GM12878 (cell line): Measurements from ENCODE around the gene ZNF827. TPM values are rescaled to one million over a fixed set of nuclear protein-coding genes. Genes with fewer than 3 reads are reported as not detected.

Experiments
- CBX5 ChIP-seq: sonication (generic); IDR thresholded peaks from 2 replicates; pipeline ENCODE4 v1.6.1; 2016; ENCODE audit warnings: low read depth, moderate library complexity, mild to moderate bottlenecking, inconsistent platforms
- CHD2 ChIP-seq: IDR thresholded peaks from 2 replicates; pipeline ENCODE4 v1.6.1; 2011; ENCODE audit warnings: low read depth, low read length, improper control_type of control experiment, borderline replicate concordance
- CREM ChIP-seq: IDR thresholded peaks from 2 replicates; pipeline ENCODE4 v1.6.1; 2014; ENCODE audit warnings: antibody characterized with exemption, low read depth
- FOXM1 ChIP-seq: IDR thresholded peaks from 2 replicates; pipeline ENCODE4 v1.6.1; 2012; ENCODE audit warnings: low read depth, mild to moderate bottlenecking, inconsistent platforms, low read length, moderate library complexity
- HDGF ChIP-seq: fragments of 450-650 bp; IDR thresholded peaks from 2 replicates; pipeline ENCODE4 v1.6.1; 2016; ENCODE audit warnings: antibody characterized with exemption
- KDM1A ChIP-seq: fragments of 200-600 bp; sonication (generic); IDR thresholded peaks from 2 replicates; pipeline ENCODE4 v1.6.1; 2016; ENCODE audit warnings: borderline replicate concordance
- KLF5 ChIP-seq: fragments of 450-650 bp; IDR thresholded peaks from 2 replicates; pipeline ENCODE4 v1.6.1; 2014; ENCODE audit warnings: mild to moderate bottlenecking; ENCODE audit not compliant: partially characterized antibody
- POLR2A ChIP-seq: IDR thresholded peaks from 2 replicates; pipeline ENCODE4 v1.6.1; 2011; ENCODE audit warnings: low read depth, mild to moderate bottlenecking, low read length
- SMAD1 ChIP-seq: fragments of 450-650 bp; IDR thresholded peaks from 2 replicates; pipeline ENCODE4 v1.6.1; 2018; ENCODE audit warnings: mild to moderate bottlenecking, low read depth; ENCODE audit not compliant: partially characterized antibody
- SMAD5 ChIP-seq: IDR thresholded peaks from 2 replicates; pipeline ENCODE4 v1.6.1; 2016; ENCODE audit warnings: antibody characterized with exemption, low read depth
- WRNIP1 ChIP-seq: IDR thresholded peaks from 2 replicates; pipeline ENCODE4 v1.6.1; 2011; ENCODE audit warnings: low read depth, low read length, improper control_type of control experiment, borderline replicate concordance
- ZNF207 ChIP-seq: fragments of 450-650 bp; IDR thresholded peaks from 2 replicates; pipeline ENCODE4 v1.6.1; 2014; ENCODE audit warnings: antibody characterized with exemption, mild to moderate bottlenecking, borderline replicate concordance
- ZNF274 ChIP-seq: IDR thresholded peaks from one replicate; pipeline ENCODE4 v1.8.0; 2011; ENCODE audit not compliant: insufficient read length, insufficient read depth
- ZZZ3 ChIP-seq: IDR thresholded peaks from 2 replicates; pipeline ENCODE4 v1.6.1; 2011; ENCODE audit warnings: low read depth; ENCODE audit not compliant: control insufficient read depth, insufficient read length
- polyA plus RNA-seq, 11 experiments: library from polyadenylated mRNA; depleted of rRNA in 4 of 11; unstranded in 6 of 11; stranded (reverse) in 5 of 11; fragments of >200 nt; fragmentation: Nextera tagmentation in 4 of 11; fragmentation: Illumina TruSeq in 1 of 11; extraction: Ambion mirVana in 4 of 11; extraction: Trizol in 1 of 11; gene quantifications; 1 replicate in 1 of 11; 2 replicates in 10 of 11; pipeline versions ENCODE4 v1.2.1 to v1.2.3, GENCODE V29; 2011 to 2016; ENCODE audit warnings: inconsistent platforms in 2 of 11, missing spikeins in 2 of 11, low read depth in 1 of 11
- total RNA-seq, 4 experiments: library from RNA; depleted of rRNA in 3 of 4; stranded (reverse); fragments of >200 nt in 3 of 4; fragmentation: Illumina TruSeq in 1 of 4; extraction: Trizol in 1 of 4; gene quantifications; 2 replicates each; pipeline versions ENCODE4 v1.2.1 to v1.2.3, GENCODE V29; 2013 to 2021
- TF ChIP-seq, protein P1 (sequence below): IDR thresholded peaks from 2 replicates; pipeline ENCODE4 v1.6.1; 2012; ENCODE audit warnings: low read length, inconsistent platforms
- TF ChIP-seq, protein P2 (sequence below): fragments of 450-650 bp; IDR thresholded peaks from 2 replicates; pipeline ENCODE4 v1.6.1; 2016; ENCODE audit warnings: mild to moderate bottlenecking, moderate library complexity, borderline replicate concordance
- TF ChIP-seq, protein P3 (sequence below): fragments of 450-650 bp; IDR thresholded peaks from 2 replicates; pipeline ENCODE4 v1.6.1; 2018; ENCODE audit warnings: borderline replicate concordance, mild to moderate bottlenecking; ENCODE audit not compliant: partially characterized antibody
- TF ChIP-seq, protein P4 (sequence below): fragments of 450-650 bp; IDR thresholded peaks from 2 replicates; pipeline ENCODE4 v1.6.1; 2017; ENCODE audit warnings: antibody characterized with exemption, mild to moderate bottlenecking, moderate library complexity

Gene ZNF827
- total and polyA plus RNA-seq, 10 of the 15 experiments (the other 5 are each of a cell fraction or from before 2014, with no cell fraction given): 3.8 to 31.5 (median 13.6) TPM

DNA sequence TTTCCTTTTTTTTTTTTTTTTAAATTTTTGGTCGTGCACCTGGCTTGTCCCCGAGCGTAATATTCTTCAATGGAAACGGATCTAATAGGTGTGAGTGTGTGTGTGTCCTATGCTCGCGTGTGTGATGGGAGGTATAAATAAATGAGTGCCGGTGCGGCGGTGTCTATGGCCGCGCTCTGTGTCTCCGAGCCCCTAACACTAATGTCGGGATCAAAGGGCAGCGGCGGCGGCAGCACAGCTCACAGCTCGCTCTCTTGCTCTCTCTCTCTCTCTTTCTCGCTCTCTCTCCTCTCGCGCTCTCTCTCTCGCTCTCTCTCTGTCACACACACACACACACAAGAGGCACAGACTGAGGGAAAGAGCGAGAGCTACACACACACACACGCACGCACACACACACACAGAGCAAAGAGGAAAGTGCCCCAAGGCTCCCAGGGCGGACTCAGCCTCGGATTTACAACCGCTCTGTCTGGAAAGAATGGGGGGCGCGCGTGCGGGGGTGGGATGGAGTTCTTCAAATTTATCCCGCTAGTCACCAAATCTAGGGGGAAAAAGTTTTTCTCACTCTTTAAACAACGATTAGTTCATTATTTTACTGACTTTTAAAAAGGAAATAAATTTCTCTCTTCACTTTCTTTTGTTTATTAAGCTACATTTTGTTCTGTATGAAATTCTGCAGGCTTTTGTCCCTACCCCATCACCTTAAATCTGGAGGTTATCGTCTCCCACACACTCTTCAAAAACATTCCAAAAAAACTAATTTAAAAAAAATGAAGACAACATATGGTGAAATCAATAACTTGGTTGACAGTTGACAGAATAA, at the start of gene ZNF827 (continued):
- TF ChIP-seq, protein P1, sequence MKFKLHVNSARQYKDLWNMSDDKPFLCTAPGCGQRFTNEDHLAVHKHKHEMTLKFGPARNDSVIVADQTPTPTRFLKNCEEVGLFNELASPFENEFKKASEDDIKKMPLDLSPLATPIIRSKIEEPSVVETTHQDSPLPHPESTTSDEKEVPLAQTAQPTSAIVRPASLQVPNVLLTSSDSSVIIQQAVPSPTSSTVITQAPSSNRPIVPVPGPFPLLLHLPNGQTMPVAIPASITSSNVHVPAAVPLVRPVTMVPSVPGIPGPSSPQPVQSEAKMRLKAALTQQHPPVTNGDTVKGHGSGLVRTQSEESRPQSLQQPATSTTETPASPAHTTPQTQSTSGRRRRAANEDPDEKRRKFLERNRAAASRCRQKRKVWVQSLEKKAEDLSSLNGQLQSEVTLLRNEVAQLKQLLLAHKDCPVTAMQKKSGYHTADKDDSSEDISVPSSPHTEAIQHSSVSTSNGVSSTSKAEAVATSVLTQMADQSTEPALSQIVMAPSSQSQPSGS: peak; percentile 51; the same call in 1 of the 2 replicates
- TF ChIP-seq ZNF274: no peak
- peak; percentile 91 for TF ChIP-seq HDGF
- peak; percentile 25; the same call in 1 of the 2 replicates for TF ChIP-seq FOXM1
- TF ChIP-seq ZNF207: no peak
- no peak for TF ChIP-seq SMAD1
- TF ChIP-seq CHD2: peak; percentile 73
- peak; percentile 93 for TF ChIP-seq ZZZ3
- peak; percentile 53; the same call in 1 of the 2 replicates for TF ChIP-seq SMAD5
- TF ChIP-seq CBX5: no peak
- peak; percentile 69 for TF ChIP-seq POLR2A
- TF ChIP-seq CREM: peak; percentile 82
- TF ChIP-seq KLF5: no peak
- TF ChIP-seq, protein P2, sequence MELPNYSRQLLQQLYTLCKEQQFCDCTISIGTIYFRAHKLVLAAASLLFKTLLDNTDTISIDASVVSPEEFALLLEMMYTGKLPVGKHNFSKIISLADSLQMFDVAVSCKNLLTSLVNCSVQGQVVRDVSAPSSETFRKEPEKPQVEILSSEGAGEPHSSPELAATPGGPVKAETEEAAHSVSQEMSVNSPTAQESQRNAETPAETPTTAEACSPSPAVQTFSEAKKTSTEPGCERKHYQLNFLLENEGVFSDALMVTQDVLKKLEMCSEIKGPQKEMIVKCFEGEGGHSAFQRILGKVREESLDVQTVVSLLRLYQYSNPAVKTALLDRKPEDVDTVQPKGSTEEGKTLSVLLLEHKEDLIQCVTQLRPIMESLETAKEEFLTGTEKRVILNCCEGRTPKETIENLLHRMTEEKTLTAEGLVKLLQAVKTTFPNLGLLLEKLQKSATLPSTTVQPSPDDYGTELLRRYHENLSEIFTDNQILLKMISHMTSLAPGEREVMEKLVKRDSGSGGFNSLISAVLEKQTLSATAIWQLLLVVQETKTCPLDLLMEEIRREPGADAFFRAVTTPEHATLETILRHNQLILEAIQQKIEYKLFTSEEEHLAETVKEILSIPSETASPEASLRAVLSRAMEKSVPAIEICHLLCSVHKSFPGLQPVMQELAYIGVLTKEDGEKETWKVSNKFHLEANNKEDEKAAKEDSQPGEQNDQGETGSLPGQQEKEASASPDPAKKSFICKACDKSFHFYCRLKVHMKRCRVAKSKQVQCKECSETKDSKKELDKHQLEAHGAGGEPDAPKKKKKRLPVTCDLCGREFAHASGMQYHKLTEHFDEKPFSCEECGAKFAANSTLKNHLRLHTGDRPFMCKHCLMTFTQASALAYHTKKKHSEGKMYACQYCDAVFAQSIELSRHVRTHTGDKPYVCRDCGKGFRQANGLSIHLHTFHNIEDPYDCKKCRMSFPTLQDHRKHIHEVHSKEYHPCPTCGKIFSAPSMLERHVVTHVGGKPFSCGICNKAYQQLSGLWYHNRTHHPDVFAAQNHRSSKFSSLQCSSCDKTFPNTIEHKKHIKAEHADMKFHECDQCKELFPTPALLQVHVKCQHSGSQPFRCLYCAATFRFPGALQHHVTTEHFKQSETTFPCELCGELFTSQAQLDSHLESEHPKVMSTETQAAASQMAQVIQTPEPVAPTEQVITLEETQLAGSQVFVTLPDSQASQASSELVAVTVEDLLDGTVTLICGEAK: no peak
- 0 out of 2 replicates have a peak, but pooled peaks have one; percentile 77 for TF ChIP-seq WRNIP1
- TF ChIP-seq, protein P3, sequence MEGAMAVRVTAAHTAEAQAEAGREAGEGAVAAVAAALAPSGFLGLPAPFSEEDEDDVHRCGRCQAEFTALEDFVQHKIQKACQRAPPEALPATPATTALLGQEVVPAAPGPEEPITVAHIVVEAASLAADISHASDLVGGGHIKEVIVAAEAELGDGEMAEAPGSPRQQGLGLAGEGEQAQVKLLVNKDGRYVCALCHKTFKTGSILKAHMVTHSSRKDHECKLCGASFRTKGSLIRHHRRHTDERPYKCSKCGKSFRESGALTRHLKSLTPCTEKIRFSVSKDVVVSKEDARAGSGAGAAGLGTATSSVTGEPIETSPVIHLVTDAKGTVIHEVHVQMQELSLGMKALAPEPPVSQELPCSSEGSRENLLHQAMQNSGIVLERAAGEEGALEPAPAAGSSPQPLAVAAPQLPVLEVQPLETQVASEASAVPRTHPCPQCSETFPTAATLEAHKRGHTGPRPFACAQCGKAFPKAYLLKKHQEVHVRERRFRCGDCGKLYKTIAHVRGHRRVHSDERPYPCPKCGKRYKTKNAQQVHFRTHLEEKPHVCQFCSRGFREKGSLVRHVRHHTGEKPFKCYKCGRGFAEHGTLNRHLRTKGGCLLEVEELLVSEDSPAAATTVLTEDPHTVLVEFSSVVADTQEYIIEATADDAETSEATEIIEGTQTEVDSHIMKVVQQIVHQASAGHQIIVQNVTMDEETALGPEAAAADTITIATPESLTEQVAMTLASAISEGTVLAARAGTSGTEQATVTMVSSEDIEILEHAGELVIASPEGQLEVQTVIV: no peak
- TF ChIP-seq, protein P4, sequence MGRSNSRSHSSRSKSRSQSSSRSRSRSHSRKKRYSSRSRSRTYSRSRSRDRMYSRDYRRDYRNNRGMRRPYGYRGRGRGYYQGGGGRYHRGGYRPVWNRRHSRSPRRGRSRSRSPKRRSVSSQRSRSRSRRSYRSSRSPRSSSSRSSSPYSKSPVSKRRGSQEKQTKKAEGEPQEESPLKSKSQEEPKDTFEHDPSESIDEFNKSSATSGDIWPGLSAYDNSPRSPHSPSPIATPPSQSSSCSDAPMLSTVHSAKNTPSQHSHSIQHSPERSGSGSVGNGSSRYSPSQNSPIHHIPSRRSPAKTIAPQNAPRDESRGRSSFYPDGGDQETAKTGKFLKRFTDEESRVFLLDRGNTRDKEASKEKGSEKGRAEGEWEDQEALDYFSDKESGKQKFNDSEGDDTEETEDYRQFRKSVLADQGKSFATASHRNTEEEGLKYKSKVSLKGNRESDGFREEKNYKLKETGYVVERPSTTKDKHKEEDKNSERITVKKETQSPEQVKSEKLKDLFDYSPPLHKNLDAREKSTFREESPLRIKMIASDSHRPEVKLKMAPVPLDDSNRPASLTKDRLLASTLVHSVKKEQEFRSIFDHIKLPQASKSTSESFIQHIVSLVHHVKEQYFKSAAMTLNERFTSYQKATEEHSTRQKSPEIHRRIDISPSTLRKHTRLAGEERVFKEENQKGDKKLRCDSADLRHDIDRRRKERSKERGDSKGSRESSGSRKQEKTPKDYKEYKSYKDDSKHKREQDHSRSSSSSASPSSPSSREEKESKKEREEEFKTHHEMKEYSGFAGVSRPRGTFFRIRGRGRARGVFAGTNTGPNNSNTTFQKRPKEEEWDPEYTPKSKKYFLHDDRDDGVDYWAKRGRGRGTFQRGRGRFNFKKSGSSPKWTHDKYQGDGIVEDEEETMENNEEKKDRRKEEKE: no peak
- no peak for TF ChIP-seq KDM1A
